GM12801 (cell line): ENCODE measurements around the gene B4GALT3.

ENCODE experiments used
- TF ChIP-seq, protein P1 (sequence below): IDR thresholded peaks from one replicate; pipeline ENCODE4 v1.5.1; 2011; ENCODE audit warnings: control low read depth; ENCODE audit not compliant: insufficient read length; ENCODE audit errors: extremely low read depth

B4GALT3 gene

DNA sequence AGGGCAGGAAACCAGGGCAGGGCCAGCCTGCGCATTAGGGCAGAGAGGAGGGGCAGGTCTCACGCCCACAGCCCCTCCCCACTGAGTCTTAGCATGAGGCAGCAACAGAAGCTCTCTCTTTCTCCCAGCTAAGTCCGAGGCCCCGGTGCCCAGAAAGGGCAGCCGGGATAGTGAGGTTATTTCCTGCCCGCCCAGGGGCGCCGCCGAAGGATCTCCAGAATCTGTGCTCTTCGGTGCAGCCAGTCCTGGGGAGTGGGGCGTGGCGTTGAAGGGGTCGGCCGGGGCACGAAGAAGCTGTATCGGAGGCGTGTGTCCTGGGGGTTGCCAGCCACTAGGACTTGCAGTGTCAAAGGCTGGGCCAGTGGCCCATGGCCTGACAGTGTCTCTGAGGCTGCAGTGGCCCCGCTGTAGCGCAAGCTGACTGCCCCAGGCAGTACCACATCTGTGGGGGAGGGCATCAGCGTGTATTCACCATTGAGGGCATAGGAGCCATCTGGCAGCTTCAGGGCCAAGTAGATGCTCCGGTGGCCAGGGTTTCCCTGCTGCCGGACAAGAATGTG lies 13.7 kb upstream of the B4GALT3 start:
- TF ChIP-seq, protein P1, sequence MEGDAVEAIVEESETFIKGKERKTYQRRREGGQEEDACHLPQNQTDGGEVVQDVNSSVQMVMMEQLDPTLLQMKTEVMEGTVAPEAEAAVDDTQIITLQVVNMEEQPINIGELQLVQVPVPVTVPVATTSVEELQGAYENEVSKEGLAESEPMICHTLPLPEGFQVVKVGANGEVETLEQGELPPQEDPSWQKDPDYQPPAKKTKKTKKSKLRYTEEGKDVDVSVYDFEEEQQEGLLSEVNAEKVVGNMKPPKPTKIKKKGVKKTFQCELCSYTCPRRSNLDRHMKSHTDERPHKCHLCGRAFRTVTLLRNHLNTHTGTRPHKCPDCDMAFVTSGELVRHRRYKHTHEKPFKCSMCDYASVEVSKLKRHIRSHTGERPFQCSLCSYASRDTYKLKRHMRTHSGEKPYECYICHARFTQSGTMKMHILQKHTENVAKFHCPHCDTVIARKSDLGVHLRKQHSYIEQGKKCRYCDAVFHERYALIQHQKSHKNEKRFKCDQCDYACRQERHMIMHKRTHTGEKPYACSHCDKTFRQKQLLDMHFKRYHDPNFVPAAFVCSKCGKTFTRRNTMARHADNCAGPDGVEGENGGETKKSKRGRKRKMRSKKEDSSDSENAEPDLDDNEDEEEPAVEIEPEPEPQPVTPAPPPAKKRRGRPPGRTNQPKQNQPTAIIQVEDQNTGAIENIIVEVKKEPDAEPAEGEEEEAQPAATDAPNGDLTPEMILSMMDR, result no peak

DNA sequence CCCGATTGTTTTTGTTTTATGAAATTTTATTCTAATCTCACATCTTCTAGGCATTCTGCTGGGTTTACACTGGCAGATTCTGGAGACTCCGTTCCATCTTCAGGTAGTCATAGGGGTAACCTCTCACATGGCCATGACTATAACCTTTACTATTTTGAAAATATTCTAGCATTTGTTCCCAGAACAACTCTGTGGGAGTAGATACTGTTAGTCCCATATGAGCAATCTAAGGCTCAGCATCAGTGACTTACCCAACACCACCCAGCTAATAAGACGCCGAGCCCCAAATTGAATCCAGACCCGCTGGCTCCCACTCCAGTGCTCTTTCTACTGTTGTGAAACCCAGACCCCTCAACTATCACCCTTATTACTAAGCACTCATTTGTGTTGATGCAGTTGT lies 11.7 kb upstream of the B4GALT3 start:
- TF ChIP-seq, protein P1, result no peak

DNA sequence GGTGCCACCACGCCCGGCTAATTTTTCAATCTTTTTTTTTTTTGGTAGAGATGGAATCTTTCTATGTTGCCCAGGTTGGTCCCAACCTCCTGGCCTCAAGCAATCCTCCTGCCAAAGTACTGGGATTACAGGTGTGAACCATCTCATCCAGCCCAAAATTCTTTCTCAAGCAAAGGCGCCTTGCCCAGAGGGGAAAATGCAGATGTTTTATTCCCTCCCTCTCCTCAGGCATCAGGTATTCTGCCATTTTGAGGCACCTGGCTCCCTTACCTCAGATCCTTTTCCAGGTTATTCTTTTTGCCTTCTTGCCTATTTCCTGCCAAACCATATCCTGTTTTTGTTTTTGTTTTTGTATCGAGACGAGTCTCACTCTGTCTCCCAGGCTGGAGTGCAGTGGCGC lies 11.1 kb upstream of the B4GALT3 start:
- TF ChIP-seq, protein P1, result no peak

DNA sequence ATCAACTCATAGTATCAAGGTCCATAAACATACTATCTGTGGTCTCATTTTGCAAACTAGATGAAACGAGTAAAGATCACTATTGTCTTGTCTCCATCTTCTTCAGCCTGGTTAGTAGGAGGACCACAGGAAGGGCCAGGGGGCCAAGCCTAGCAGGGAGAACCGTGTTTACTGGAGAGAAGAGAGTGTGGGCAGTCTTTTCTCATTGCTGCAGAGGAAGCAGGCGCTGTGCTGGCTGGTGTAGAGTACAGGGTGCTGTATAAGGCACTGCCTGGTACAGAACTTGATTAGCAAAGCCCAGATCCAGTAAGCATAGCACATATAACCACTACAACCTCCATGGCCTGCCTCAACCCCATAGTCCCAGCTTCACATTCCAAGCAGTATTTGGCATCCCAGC lies 10.0 kb upstream of the B4GALT3 start:
- TF ChIP-seq, protein P1, result no peak

DNA sequence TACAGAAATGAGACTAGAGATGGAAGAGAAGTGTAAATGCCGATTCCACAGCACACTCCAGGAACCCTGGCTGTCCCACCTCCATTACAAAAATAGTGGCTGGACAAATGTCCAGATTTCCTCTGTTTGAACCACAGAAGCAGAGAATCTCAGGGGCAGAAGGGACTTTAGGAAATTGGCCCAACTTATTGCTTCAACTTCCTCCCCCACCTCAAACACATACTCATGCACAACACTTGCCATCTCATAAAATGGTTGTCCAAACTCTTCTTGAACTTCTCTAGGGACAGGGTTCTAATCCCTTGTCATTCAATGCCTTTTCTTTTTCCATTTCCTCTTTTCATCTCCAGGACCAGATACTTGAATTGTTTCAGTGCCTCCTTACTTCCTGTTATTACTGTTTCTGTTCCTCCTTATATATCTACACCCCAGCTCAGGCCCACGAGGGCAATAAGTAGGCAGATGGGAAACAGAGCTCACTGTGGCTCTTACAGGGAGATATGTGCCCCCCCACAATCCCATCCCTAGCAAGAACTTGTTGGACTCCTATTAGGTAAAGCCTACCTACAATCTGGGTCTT lies 8.5 kb upstream of the B4GALT3 start:
- TF ChIP-seq, protein P1, result no peak

DNA sequence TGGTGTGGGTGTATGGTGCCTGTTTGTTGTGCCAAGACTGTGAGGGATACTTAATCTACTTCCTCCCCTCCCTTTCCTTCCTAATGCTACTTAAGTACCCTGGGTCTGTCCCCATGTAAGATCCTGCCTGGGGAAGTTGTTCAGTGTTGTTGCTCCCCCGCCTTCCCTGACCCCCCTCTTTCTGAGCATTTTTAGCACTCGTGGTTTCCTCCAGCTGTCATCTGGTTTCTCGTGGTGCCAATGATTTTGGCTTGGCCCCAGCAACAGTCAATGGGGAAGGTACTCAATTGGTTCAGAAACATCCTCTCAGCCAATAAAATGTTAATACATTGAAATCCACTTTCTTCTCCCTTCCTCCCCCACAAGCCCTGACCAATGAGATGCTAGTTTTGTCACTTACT lies 8.0 kb upstream of the B4GALT3 start:
- TF ChIP-seq, protein P1, result no peak

DNA sequence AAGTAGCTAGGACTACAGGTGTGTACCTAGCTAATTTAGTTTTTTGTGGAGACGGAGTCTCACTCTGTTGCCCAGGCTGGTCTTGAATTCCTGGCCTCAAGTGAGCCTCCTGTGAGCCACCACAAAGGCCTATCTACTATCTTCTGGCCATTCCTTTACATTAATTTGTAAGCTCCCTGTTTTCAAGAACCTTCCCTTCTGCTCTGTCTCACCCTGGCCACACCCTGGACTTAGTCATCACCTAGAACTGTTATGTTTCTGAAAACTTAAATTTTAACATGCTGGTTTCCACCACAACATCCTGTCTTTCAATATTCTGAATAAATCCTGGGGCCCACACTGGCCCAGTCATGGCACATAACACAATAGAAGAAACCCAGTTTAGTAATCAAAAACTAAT lies 4.9 kb upstream of the B4GALT3 start:
- TF ChIP-seq, protein P1, result no peak
